Lower leg skin (tissue), 4 donors: ENCODE measurements around the gene TRIM7. TPM values are rescaled to one million over a fixed set of nuclear protein-coding genes. Genes with fewer than 3 reads are reported as not detected.

ENCODE experiments used
- DNase-seq, 2 donors: peaks; one replicate each; pipeline ENCODE4 v3.0.0-alpha.2; 2019; ENCODE audit warnings: low spot score in 2 of 2
- H3K4me3 ChIP-seq: fragments of 200-600 bp; sonication (generic); 2 replicates; pipeline ENCODE4 v1.5.1; 2017; ENCODE audit warnings: mild to moderate bottlenecking, low read depth; ENCODE audit not compliant: poor library complexity, severe bottlenecking
- CTCF ChIP-seq, 3 donors: fragments of 450-650 bp; IDR thresholded peaks; one replicate each; pipeline ENCODE4 v1.5.1; 2016; ENCODE audit warnings: antibody characterized with exemption in 3 of 3, mild to moderate bottlenecking in 3 of 3, moderate library complexity in 2 of 3
- POLR2A ChIP-seq, 2 donors: fragments of 450-650 bp; IDR thresholded peaks; one replicate each; pipeline ENCODE4 v1.6.1; 2016 to 2017; ENCODE audit warnings: antibody characterized with exemption in 2 of 2, mild to moderate bottlenecking in 1 of 2, moderate library complexity in 1 of 2
- WGBS, 2 donors: methylation state at CpG; one replicate each; pipeline ENCODE4 v1.1.5; 2018; 5-methylcytosine and 5-hydroxymethylcytosine counted together
- intact Hi-C: fragments of 100-400 bp; cut with DNase I; formaldehyde crosslinking; loops from one replicate; pipeline ENCODE4 v1.15.0; 2023; ENCODE audit warnings: low total_unique reads
- total RNA-seq, 4 donors: library from RNA; depleted of rRNA; stranded (reverse); fragments of >200 nt; gene quantifications; one replicate each; pipeline ENCODE4 v1.1.0, GENCODE V29; 2016

Gene TRIM7
- total RNA-seq, 4 donors from 2014 or later: 77.2 to 144 (median 89.8) TPM

- DNase-seq: no peak
- intact Hi-C loops: no loop called here
- 0 to 1% methylated on average over 41 of the region's 41 CpGs for WGBS, 2 donors
- TF ChIP-seq CTCF (IDR thresholded peaks at IDR 0.05) (no peak), POLR2A (IDR thresholded peaks at IDR 0.05) (no peak)
- H3K4me3 ChIP-seq: peak overlapping the region; percentile 91
These were observed 15.5 kb downstream of the TRIM7 start for GRCh38 chr5:181189363-181189961.

- TF ChIP-seq POLR2A (IDR thresholded peaks at IDR 0.05) (no peak), CTCF (IDR thresholded peaks at IDR 0.05) (no peak)
- intact Hi-C loops: no loop called here
- 1% methylated on average over 35 of the region's 35 CpGs for WGBS, 2 donors
- peak overlapping the region; percentile 91 for H3K4me3 ChIP-seq
- DNase-seq: peak; percentile 88 to 96
These were observed 16.2 kb downstream of the TRIM7 start for GRCh38 chr5:181188700-181189362.

GRCh38 chr5:181187500-181188213 is 17.3 kb downstream of the TRIM7 start:
- TF ChIP-seq POLR2A (IDR thresholded peaks at IDR 0.05) (no peak), CTCF (IDR thresholded peaks at IDR 0.05) (peak in 1 of 3 donors; percentile 4)
- intact Hi-C loops: no loop called here
- 3 to 7% methylated on average over 37 of the region's 37 CpGs for whole genome bisulfite sequencing, 2 donors
- H3K4me3 ChIP-seq: no peak overlapping the region
- peak; percentile 83 to 97 for DNase-seq

GRCh38 chr5:181186986-181187499 is 18.0 kb downstream of the TRIM7 start:
- H3K4me3 ChIP-seq: no peak overlapping the region
- TF ChIP-seq CTCF (IDR thresholded peaks at IDR 0.05): no peak
- TF ChIP-seq POLR2A (IDR thresholded peaks at IDR 0.05): no peak
- intact Hi-C loops: no loop called here

GRCh38 chr5:181186022-181186421 is 19.0 kb downstream of the TRIM7 start:
- intact Hi-C loops: no loop called here
- TF ChIP-seq CTCF (IDR thresholded peaks at IDR 0.05) (no peak), POLR2A (IDR thresholded peaks at IDR 0.05) (no peak)
- no peak for DNase-seq
- no peak overlapping the region for H3K4me3 ChIP-seq
- 74 to 82% methylated on average over 6 of the region's 6 CpGs for WGBS, 2 donors

More at GRCh38 chr5:181186986-181187499, 18.0 kb downstream of the TRIM7 start:
- no peak for DNase-seq
- WGBS, 2 donors: 38 to 60% methylated on average over 8 of the region's 8 CpGs
